Hypothalamus (tissue), 51 donors: Measurements from ENCODE around the gene CCDC106.
A peak's percentile ranks its signal among the peaks of the same experiment; 100 is the strongest.

ENCODE experiments used
- DNase-seq, 51 donors: peaks; one replicate each; lab custom pipeline; 2025; lab: John Stamatoyannopoulos, UW

Gene CCDC106

GRCh38 chr19:55666343-55667005, 18.5 kb downstream of the CCDC106 start:
- DNase-seq: no peak

DNA sequence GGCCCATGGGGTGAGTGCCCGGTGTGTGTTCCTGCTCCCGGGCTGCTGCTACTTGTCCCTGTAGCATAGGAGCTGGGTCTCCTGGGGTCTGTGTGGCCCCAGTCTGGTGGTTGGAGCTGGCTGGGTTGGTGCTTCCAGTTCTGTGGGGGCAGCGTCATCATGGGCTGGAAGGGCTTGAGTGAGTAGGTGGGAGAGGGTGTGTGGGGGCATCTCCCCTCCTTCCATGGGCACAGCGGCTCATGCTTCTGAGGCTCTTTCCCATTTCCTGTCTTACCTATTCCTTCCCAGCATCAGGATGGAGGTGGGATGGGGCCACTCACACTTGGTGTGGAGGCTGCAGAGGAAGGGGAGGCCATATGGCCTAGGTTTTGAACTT, 19.0 kb downstream of the CCDC106 start:
- no peak for DNase-seq

DNA sequence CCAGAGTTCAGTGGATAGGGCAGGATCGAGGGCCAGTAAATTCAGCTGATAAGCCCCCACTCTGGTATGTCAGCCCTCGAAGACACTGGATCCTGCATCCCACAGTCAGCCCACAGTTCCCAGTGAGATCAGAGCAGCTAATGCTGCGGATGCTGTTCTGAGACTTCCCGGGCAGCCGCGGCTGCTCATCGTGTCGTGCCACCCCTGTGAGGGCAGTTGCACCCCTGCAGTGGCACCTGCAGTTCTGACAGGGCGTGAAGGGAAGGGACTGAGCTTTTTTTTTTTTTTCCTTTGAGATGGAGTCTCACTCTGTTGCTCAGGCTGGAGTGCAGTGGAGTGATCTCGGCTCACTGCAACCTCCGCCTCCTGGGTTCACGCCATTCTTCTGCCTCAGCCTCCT, 19.5 kb downstream of the CCDC106 start:
- DNase-seq: no peak

DNA sequence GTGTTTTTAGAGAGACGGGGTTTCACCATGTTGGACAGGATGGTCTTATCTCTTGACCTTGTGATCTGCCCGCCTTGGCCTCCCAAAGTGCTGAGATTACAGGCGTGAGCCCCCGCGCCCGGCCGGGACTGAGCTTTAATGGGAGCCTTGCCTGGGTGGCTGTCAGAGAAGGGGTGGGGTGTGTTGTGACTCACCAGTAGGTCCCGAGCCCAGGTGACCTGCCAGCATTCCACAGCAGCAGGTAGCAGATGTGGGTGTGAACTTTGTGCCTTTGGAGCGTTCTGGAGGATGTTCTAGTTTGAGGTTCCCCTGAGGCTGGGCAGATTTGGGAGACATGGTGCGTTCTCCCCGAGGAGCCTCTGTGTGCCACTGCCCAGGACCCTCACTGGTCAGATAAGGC, 19.9 kb downstream of the CCDC106 start:
- DNase-seq: no peak

DNA sequence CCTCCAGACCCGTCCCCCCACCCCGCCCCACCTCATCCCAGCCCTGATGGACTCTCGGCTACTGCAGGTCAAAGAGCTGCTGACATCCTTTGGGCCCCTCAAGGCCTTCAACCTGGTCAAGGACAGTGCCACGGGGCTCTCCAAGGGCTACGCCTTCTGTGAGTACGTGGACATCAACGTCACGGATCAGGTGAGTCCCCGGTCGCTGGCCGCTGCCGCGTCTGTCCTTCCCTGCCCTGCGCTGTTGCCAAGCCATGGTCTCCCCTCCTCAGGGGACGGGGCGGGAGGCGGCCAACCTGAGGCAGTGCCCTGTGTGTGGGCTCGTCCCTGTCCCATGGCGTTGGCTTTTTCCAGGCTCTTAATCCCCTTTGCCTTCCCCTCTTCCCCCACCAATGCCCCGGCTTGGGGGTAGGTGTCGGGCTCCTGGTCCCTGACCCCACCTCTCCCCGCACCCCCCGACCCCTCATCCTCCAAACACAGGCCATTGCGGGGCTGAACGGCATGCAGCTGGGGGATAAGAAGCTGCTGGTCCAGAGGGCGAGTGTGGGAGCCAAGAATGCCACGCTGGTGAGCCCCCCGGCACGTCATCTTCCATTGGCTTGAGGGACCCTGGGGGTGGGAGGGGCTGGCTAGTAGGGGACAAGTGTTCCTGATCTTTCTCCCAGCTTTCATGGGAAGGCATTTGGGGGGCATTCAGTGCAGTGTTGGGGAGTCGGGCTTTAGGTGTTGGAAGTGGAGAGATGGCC, 20.8 kb downstream of the CCDC106 start:
- DNase-seq: no peak

DNA sequence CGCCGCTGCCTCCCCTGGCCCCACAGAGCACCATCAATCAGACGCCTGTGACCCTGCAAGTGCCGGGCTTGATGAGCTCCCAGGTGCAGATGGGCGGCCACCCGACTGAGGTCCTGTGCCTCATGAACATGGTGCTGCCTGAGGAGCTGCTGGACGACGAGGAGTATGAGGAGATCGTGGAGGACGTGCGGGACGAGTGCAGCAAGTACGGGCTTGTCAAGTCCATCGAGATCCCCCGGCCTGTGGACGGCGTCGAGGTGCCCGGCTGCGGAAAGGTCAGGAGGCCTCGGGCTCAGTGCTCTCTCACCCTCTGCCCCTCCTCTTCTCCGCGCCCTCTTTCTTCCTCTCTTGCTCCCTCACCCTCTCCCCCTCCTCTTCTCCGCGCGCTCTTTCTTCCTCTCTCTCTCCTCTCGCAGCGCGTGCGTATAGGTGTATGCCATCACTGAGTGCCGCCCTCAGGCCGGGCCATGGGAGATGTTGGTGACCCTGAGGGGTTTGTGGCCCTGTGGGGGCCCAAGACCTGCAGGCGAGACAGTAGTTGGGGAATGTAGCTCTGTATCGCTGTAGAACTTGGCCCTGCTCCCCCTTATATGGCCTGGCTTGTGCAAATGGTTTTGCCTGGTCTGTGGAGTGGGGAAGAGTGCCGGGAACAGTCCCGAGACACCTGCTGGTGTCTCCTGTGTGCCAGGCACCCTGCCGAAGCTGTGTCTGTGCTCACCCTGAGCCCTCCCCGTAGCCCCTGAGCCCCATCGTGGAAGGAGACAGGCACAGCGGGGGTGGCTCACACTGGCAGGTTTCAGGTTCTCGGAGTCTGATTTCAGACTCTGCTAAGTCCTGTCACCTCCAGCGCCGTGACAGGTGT, 21.6 kb downstream of the CCDC106 start:
- DNase-seq: no peak

GRCh38 chr19:55670280-55671053, 22.5 kb downstream of the CCDC106 start:
- peak in 18 of 51 donors; percentile 2 to 36 (median 14) for DNase-seq

DNA sequence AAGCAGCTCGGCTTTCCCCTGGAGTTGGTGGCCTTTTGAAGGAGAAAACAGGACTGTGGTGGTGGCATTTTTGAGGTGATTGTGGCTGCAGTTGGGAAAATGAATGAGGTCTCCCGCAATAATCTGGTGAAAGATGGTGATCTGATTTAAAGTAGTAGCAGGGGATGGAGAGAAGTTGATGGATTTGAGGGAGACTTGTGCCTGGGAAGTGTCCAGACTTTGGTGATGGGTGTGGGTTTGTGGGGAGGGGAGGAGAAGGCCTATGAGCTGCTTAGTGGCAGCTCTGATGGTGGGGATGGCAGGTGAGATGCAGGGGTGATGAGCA, 23.0 kb downstream of the CCDC106 start:
- no peak for DNase-seq

DNA sequence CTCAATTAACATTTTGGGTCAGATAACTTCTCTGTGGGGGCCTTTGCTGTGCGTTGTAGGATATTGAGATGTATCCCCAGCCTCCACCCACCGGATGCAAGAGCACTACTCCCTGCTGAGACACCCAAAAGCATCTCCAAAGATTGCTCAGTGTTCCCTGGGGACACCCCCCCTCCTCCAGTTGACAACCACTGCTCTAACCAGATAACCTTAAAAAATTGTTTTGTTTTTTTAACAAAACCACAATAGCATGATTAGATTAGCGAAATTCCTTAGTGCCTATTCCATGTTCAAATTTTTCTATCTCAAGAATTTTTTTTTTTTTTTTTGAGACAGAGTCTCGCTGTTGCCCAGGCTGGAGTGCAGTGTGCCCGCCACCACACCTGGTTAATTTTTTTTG, 24.4 kb downstream of the CCDC106 start:
- DNase-seq: no peak

- no peak for DNase-seq
These were observed 25.5 kb downstream of the CCDC106 start for GRCh38 chr19:55673465-55673864.

- DNase-seq: no peak
These were observed 25.9 kb downstream of the CCDC106 start for GRCh38 chr19:55673889-55674288.

DNA sequence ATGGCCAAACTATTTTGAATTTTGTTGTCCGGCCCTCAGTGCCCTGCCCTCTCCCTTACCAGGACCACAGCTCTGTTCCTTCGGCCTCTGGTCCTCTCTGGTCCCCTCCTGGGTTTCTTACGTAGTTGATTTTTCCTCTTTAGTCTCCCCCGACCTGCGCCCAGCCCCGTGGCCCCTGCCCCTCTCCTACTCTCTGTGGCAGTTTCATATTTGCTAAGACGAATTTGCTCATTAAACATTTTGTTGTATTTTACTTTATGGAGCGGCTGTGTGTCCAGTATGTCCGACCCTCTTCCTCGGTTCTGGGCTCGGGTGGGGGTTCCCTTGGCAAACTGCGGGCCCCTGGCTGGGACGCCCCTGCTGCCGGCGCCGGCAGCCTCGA, 26.4 kb downstream of the CCDC106 start:
- no peak for DNase-seq

GRCh38 chr19:55674841-55675660, 27.0 kb downstream of the CCDC106 start, which contains the start of gene EPN1:
EPN1 (plus strand) TSS chr19:55675226; CDS start chr19:55678628, 3,402 bp downstream.
- DNase-seq: peak; percentile 44 to 98 (median 93)

GRCh38 chr19:55675661-55676354, 27.8 kb downstream of the CCDC106 start:
- DNase-seq: no peak

DNA sequence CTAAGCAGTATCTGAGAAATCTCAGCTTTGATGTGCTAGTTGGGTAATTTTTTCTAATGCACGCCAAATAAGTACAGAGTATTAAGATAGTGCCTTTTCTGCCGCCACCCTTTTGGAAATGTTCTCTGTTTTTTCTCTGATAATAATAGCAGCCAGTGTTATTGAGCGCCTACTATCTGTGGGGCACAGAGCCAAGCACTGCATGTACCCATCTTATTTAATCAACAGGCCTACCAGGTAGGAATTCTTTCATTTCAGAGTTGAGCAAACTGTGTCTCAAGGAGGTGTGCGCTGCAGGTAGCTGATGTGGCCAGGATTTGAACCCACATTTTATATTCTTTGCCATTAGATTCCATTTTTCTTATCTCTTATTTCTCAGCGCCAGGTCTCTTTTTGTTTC, 28.4 kb downstream of the CCDC106 start:
- DNase-seq: no peak

- no peak for DNase-seq
These were observed 29.0 kb downstream of the CCDC106 start for GRCh38 chr19:55676889-55677505.

DNA sequence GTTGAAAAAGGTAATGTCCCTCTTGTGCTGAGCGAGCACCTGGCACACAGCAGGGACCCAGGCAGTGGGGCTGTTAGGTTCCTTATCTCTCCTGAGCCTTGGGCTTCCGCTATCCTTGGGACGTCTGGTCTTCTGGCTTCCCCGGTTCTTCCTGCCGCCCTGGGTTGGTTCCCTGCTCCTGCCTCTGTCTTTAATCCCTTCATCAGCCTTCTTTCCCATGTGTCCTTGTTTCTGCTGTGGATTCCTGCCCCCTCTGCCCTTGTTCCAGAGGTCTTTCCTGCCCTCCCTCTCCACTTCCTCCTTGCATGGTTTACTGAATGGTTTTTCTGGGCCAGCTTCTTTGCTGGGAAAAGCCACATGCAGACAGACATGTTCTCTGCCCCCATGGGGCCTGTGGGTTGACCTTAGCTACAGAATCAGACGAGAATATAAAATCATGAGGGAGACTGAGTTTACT, 29.6 kb downstream of the CCDC106 start:
- DNase-seq: no peak

DNA sequence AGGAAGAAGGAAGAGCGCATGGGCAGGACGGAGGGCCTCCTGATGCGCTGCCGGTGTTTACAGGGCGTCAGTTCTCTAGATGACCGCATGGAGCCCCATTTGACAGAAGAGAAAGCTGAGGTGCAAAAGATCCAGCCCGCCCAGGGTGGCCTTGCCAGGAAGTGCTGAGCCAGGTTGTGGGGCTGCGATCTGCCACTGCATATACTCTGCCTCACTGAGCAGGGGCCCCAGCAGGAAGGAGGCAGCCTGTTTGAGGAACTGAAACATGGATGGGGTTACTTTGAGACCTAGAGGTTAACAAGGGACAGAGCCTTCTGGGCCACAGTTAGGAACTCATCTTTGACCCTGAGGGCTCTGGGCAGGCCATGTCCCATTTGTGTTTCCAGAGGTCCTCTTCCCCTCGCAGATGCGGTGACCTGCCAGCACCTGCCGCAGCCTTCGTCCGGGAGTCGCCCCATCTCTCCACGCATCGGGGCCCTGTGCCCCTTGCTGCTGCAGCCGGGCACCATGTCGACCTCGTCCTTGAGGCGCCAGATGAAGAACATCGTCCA, 30.2 kb downstream of the CCDC106 start:
- DNase-seq: peak in 15 of 51 donors; percentile 4 to 35 (median 17)
